HEK293 (cell line): ENCODE data around the gene PRND.
A peak's percentile ranks its signal among the peaks of the same experiment; 100 is the strongest.

Source experiments
- CTCF ChIA-PET: fragments of 350-600 bp; formaldehyde crosslinking; extraction: SDS; loops from one replicate; lab custom pipeline; 2021; ENCODE audit warnings: antibody characterized with exemption; lab: Yijun Ruan, JAX
- POLR2A ChIA-PET: fragments of 300-600 bp; formaldehyde crosslinking; extraction: SDS; loops from one replicate; lab custom pipeline; 2020; ENCODE audit warnings: antibody characterized with exemption, inconsistent platforms; lab: Yijun Ruan, JAX
- H3K27ac ChIP-seq: fragments of 200-500 bp; sonication (Bioruptor generic); 2 replicates; pipeline ENCODE4 v1.5.1; 2014; ENCODE audit warnings: low read depth, low read length, control low read depth, inconsistent platforms; ENCODE audit errors: extremely low read depth
- H3K36me3 ChIP-seq, 2 experiments: fragments of 200-500 bp in 1 of 2; sonication (Bioruptor generic) in 1 of 2; 1 replicate in 1 of 2; 2 replicates in 1 of 2; pipeline ENCODE4 v1.5.1; 2014 to 2017; ENCODE audit warnings: inconsistent platforms in 2 of 2, low read length in 2 of 2; ENCODE audit not compliant: control insufficient read depth in 2 of 2, insufficient read depth in 1 of 2
- H3K4me1 ChIP-seq: fragments of 200-500 bp; sonication (Bioruptor generic); 2 replicates; pipeline ENCODE4 v1.5.1; 2014; ENCODE audit warnings: mild to moderate bottlenecking, low read length, inconsistent platforms; ENCODE audit not compliant: control insufficient read depth, insufficient read depth
- H3K4me3 ChIP-seq: 2 replicates; pipeline ENCODE4 v1.5.1; 2011; ENCODE audit warnings: low read depth, mild to moderate bottlenecking, control low read depth, low read length, moderate library complexity
- H3K9me3 ChIP-seq: fragments of 200-500 bp; sonication (Bioruptor generic); 2 replicates; pipeline ENCODE4 v1.5.1; 2014; ENCODE audit warnings: low read depth, low read length, inconsistent platforms; ENCODE audit not compliant: control insufficient read depth, insufficient read depth
- EGR2 ChIP-seq: fragments of 450-650 bp; formaldehyde crosslinking; IDR thresholded peaks from 2 replicates; pipeline ENCODE4 v1.5.1; 2016; ENCODE audit warnings: low read depth, missing biosample characterization, missing genetic modification characterization
- GFI1B ChIP-seq: fragments of 450-650 bp; formaldehyde crosslinking; IDR thresholded peaks from 2 replicates; pipeline ENCODE4 v1.5.1; 2016; ENCODE audit warnings: missing biosample characterization, missing genetic modification characterization
- KLF10 ChIP-seq: fragments of 450-650 bp; IDR thresholded peaks from 2 replicates; pipeline ENCODE4 v1.5.1; 2018; ENCODE audit warnings: missing biosample characterization, mild to moderate bottlenecking, missing genetic modification characterization
- KLF17 ChIP-seq: fragments of 450-650 bp; formaldehyde crosslinking; IDR thresholded peaks from 2 replicates; pipeline ENCODE4 v1.5.1; 2016; ENCODE audit warnings: missing biosample characterization, missing genetic modification characterization
- PATZ1 ChIP-seq: fragments of 450-650 bp; formaldehyde crosslinking; IDR thresholded peaks from 2 replicates; pipeline ENCODE4 v1.5.1; 2016; ENCODE audit warnings: missing biosample characterization, missing genetic modification characterization
- YY1 ChIP-seq: fragments of 450-650 bp; formaldehyde crosslinking; IDR thresholded peaks from 2 replicates; pipeline ENCODE4 v1.5.1; 2018; ENCODE audit warnings: missing biosample characterization, missing genetic modification characterization
- ZBTB17 ChIP-seq: fragments of 450-650 bp; formaldehyde crosslinking; IDR thresholded peaks from 2 replicates; pipeline ENCODE4 v1.5.1; 2016; ENCODE audit warnings: missing biosample characterization, missing genetic modification characterization
- ZBTB8A ChIP-seq: fragments of 450-650 bp; formaldehyde crosslinking; IDR thresholded peaks from 2 replicates; pipeline ENCODE4 v1.5.1; 2016; ENCODE audit warnings: missing biosample characterization, missing genetic modification characterization
- ZFHX2 ChIP-seq: fragments of 450-650 bp; formaldehyde crosslinking; conservative IDR thresholded peaks from 2 replicates; pipeline ENCODE4 v1.5.1; 2016; ENCODE audit warnings: missing biosample characterization, missing genetic modification characterization
- ZNF140 ChIP-seq: fragments of 450-650 bp; formaldehyde crosslinking; IDR thresholded peaks from 2 replicates; pipeline ENCODE4 v1.5.1; 2016; ENCODE audit warnings: missing biosample characterization, missing genetic modification characterization
- ZNF169 ChIP-seq: fragments of 450-650 bp; formaldehyde crosslinking; IDR thresholded peaks from 2 replicates; pipeline ENCODE4 v1.5.1; 2016; ENCODE audit warnings: missing biosample characterization, missing genetic modification characterization
- ZNF311 ChIP-seq: fragments of 450-650 bp; formaldehyde crosslinking; IDR thresholded peaks from 2 replicates; pipeline ENCODE4 v1.5.1; 2017; ENCODE audit warnings: missing biosample characterization, missing genetic modification characterization, borderline replicate concordance
- ZNF324 ChIP-seq: fragments of 450-650 bp; formaldehyde crosslinking; IDR thresholded peaks from 2 replicates; pipeline ENCODE4 v1.5.1; 2016; ENCODE audit warnings: missing biosample characterization, missing genetic modification characterization
- ZNF394 ChIP-seq: fragments of 450-650 bp; formaldehyde crosslinking; IDR thresholded peaks from 2 replicates; pipeline ENCODE4 v1.5.1; 2016; ENCODE audit warnings: missing biosample characterization, missing genetic modification characterization, mild to moderate bottlenecking, moderate library complexity, borderline replicate concordance
- ZNF518A ChIP-seq: fragments of 450-650 bp; formaldehyde crosslinking; conservative IDR thresholded peaks from 2 replicates; pipeline ENCODE4 v1.5.1; 2016; ENCODE audit warnings: low read depth, missing biosample characterization, missing genetic modification characterization
- ZNF544 ChIP-seq: fragments of 450-650 bp; formaldehyde crosslinking; IDR thresholded peaks from 2 replicates; pipeline ENCODE4 v1.5.0; 2017; ENCODE audit warnings: missing biosample characterization, missing genetic modification characterization
- ZNF555 ChIP-seq: fragments of 450-650 bp; formaldehyde crosslinking; conservative IDR thresholded peaks from 2 replicates; pipeline ENCODE4 v1.5.1; 2017; ENCODE audit warnings: missing biosample characterization, mild to moderate bottlenecking, missing genetic modification characterization, inconsistent platforms
- ZNF558 ChIP-seq: fragments of 450-650 bp; formaldehyde crosslinking; IDR thresholded peaks from 2 replicates; pipeline ENCODE4 v1.5.1; 2016; ENCODE audit warnings: missing biosample characterization, missing genetic modification characterization
- ZNF561 ChIP-seq: fragments of 450-650 bp; IDR thresholded peaks from 2 replicates; pipeline ENCODE4 v1.5.1; 2018; ENCODE audit warnings: missing biosample characterization, missing genetic modification characterization, borderline replicate concordance
- ZNF791 ChIP-seq: fragments of 450-650 bp; formaldehyde crosslinking; IDR thresholded peaks from 2 replicates; pipeline ENCODE4 v1.5.1; 2016; ENCODE audit warnings: missing biosample characterization, missing genetic modification characterization
- ZNF792 ChIP-seq: fragments of 450-650 bp; formaldehyde crosslinking; IDR thresholded peaks from 2 replicates; pipeline ENCODE4 v1.5.1; 2016; ENCODE audit warnings: missing biosample characterization, missing genetic modification characterization
- ZSCAN23 ChIP-seq: fragments of 450-650 bp; formaldehyde crosslinking; IDR thresholded peaks from 2 replicates; pipeline ENCODE4 v1.5.1; 2016; ENCODE audit warnings: missing biosample characterization, missing genetic modification characterization
- TF ChIP-seq, protein P1 (sequence below): fragments of 450-650 bp; formaldehyde crosslinking; IDR thresholded peaks from 2 replicates; pipeline ENCODE4 v1.5.1; 2017; ENCODE audit warnings: missing biosample characterization, missing genetic modification characterization
- TF ChIP-seq, protein P2 (sequence below): fragments of 450-650 bp; formaldehyde crosslinking; conservative IDR thresholded peaks from 2 replicates; pipeline ENCODE4 v1.5.1; 2016; ENCODE audit warnings: low read depth, missing biosample characterization, missing genetic modification characterization

PRND gene

GRCh38 chr20:4737857-4738627 is 16.3 kb downstream of the PRND start:
- no peak overlapping the region for H3K4me3 ChIP-seq
- no peaks in the 10 kb centered on the region for H3K4me1 ChIP-seq
- ChIA-PET POLR2A (no interaction called here), CTCF (interaction anchor here (0.7 to 6.7 kb wide), 3 partner anchors 14 to 362 kb away, joined by 4 to 46 read pairs (median 23); partner anchors contain the start of gene PRND)
- no peaks in the 10 kb centered on the region for H3K9me3 ChIP-seq
- no peaks in the 10 kb centered on the region for H3K36me3 ChIP-seq
- no peak overlapping the region for H3K27ac ChIP-seq
- no peak for TF ChIP-seq ZNF544 (tag by site-specific recombination)
- TF ChIP-seq ZNF169 (tag by site-specific recombination), result no peak
- TF ChIP-seq KLF10 (tag by site-specific recombination), result no peak
- TF ChIP-seq, protein P1, sequence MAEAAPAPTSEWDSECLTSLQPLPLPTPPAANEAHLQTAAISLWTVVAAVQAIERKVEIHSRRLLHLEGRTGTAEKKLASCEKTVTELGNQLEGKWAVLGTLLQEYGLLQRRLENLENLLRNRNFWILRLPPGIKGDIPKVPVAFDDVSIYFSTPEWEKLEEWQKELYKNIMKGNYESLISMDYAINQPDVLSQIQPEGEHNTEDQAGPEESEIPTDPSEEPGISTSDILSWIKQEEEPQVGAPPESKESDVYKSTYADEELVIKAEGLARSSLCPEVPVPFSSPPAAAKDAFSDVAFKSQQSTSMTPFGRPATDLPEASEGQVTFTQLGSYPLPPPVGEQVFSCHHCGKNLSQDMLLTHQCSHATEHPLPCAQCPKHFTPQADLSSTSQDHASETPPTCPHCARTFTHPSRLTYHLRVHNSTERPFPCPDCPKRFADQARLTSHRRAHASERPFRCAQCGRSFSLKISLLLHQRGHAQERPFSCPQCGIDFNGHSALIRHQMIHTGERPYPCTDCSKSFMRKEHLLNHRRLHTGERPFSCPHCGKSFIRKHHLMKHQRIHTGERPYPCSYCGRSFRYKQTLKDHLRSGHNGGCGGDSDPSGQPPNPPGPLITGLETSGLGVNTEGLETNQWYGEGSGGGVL (tag by site-specific recombination), result no peak
- TF ChIP-seq KLF17 (tag by site-specific recombination), result no peak
- TF ChIP-seq ZNF324 (tag by site-specific recombination), result no peak
- TF ChIP-seq ZNF791 (tag by site-specific recombination), result no peak
- TF ChIP-seq, protein P2, sequence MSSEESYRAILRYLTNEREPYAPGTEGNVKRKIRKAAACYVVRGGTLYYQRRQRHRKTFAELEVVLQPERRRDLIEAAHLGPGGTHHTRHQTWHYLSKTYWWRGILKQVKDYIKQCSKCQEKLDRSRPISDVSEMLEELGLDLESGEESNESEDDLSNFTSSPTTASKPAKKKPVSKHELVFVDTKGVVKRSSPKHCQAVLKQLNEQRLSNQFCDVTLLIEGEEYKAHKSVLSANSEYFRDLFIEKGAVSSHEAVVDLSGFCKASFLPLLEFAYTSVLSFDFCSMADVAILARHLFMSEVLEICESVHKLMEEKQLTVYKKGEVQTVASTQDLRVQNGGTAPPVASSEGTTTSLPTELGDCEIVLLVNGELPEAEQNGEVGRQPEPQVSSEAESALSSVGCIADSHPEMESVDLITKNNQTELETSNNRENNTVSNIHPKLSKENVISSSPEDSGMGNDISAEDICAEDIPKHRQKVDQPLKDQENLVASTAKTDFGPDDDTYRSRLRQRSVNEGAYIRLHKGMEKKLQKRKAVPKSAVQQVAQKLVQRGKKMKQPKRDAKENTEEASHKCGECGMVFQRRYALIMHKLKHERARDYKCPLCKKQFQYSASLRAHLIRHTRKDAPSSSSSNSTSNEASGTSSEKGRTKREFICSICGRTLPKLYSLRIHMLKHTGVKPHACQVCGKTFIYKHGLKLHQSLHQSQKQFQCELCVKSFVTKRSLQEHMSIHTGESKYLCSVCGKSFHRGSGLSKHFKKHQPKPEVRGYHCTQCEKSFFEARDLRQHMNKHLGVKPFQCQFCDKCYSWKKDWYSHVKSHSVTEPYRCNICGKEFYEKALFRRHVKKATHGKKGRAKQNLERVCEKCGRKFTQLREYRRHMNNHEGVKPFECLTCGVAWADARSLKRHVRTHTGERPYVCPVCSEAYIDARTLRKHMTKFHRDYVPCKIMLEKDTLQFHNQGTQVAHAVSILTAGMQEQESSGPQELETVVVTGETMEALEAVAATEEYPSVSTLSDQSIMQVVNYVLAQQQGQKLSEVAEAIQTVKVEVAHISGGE, result peak; percentile 40; the same call in 1 of the 2 replicates
- TF ChIP-seq ZNF792 (tag by site-specific recombination), result no peak
- no peak for TF ChIP-seq ZNF561 (tag by site-specific recombination)
- no peak for TF ChIP-seq YY1 (tag by site-specific recombination)
- TF ChIP-seq ZNF555 (tag by site-specific recombination), result peak; percentile 48
- 0 out of 2 replicates have a peak, but pooled peaks have one; percentile 22 for TF ChIP-seq ZNF558 (tag by site-specific recombination)
- 0 out of 2 replicates have a peak, but pooled peaks have one; percentile 15 for TF ChIP-seq ZBTB8A
- TF ChIP-seq ZFHX2, result no peak
- no peak for TF ChIP-seq ZSCAN23 (tag by site-specific recombination)
- TF ChIP-seq GFI1B, result no peak
- no peak for TF ChIP-seq PATZ1 (tag by site-specific recombination)
- 0 out of 2 replicates have a peak, but pooled peaks have one; percentile 9 for TF ChIP-seq ZNF140
- no peak for TF ChIP-seq ZNF311 (tag by site-specific recombination)
- no peak for TF ChIP-seq EGR2 (tag by site-specific recombination)
- no peak for TF ChIP-seq ZBTB17
- TF ChIP-seq ZNF518A (tag by site-specific recombination), result peak; percentile 68
- TF ChIP-seq ZNF394 (tag by site-specific recombination), result peak; percentile 74; the same call in 1 of the 2 replicates
